ENCODE results near the gene ACTRT2.

Gene ACTRT2

GRCh38 chr1:3018576-3018975 lies 2.7 kb upstream of the ACTRT2 start:
- DNase-seq (ENCODE audit: low spot score), result no peak

GRCh38 chr1:3019007-3019515 lies 2.2 kb upstream of the ACTRT2 start:
- DNase-seq (ENCODE audit: low spot score), result no peak

- DNase-seq (ENCODE audit: low spot score), result no peak
These were observed 1.7 kb upstream of the ACTRT2 start for GRCh38 chr1:3019516-3020051.

- no peak for DNase-seq (ENCODE audit: low spot score)
These were observed 881 bp upstream of the ACTRT2 start for GRCh38 chr1:3020263-3020909.

GRCh38 chr1:3021801-3022401 lies 634 bp downstream of the ACTRT2 start:
- DNase-seq (ENCODE audit: low spot score), result no peak

- no peak for DNase-seq (ENCODE audit: low spot score)
These were observed 1.3 kb downstream of the ACTRT2 start for GRCh38 chr1:3022511-3022973.

GRCh38 chr1:3022976-3023375 lies 1.7 kb downstream of the ACTRT2 start:
- no peak for DNase-seq (ENCODE audit: low spot score)

GRCh38 chr1:3024019-3024418 lies 2.8 kb downstream of the ACTRT2 start:
- DNase-seq (ENCODE audit: low spot score), result no peak

GRCh38 chr1:3024588-3024987 lies 3.3 kb downstream of the ACTRT2 start:
- DNase-seq (ENCODE audit: low spot score), result no peak

- DNase-seq (ENCODE audit: low spot score), result no peak
These were observed 4.9 kb downstream of the ACTRT2 start for GRCh38 chr1:3026124-3026523.

- no peak for DNase-seq (ENCODE audit: low spot score)
These were observed 5.5 kb downstream of the ACTRT2 start for GRCh38 chr1:3026581-3027391.

- DNase-seq (ENCODE audit: low spot score), result no peak
These were observed 6.5 kb downstream of the ACTRT2 start for GRCh38 chr1:3027611-3028371.

GRCh38 chr1:3028531-3029282 lies 7.4 kb downstream of the ACTRT2 start:
- no peak for DNase-seq (ENCODE audit: low spot score)

- DNase-seq (ENCODE audit: low spot score), result no peak
These were observed 8.3 kb downstream of the ACTRT2 start for GRCh38 chr1:3029481-3029961.

GRCh38 chr1:3029991-3030662 lies 8.9 kb downstream of the ACTRT2 start:
- no peak for DNase-seq (ENCODE audit: low spot score)

- no peak for DNase-seq (ENCODE audit: low spot score)
These were observed 9.6 kb downstream of the ACTRT2 start for GRCh38 chr1:3030663-3031381.

- no peak for DNase-seq (ENCODE audit: low spot score)
These were observed 10.3 kb downstream of the ACTRT2 start for GRCh38 chr1:3031401-3032221.

GRCh38 chr1:3032371-3033039 lies 11.2 kb downstream of the ACTRT2 start:
- no peak for DNase-seq (ENCODE audit: low spot score)

Measured in CD4-positive, alpha-beta T cell treated with Interleukin-2 at 100 ng/mL for 4 hours (primary cell).